ENCODE results near the gene TMEM178A. TPM values are rescaled to one million over a fixed set of nuclear protein-coding genes. Genes with fewer than 3 reads are reported as not detected.

Gene TMEM178A
- total and polyA plus RNA-seq, 12 donors = 0.58 to 6.2 (median 2.5) TPM

GRCh38 chr2:39718483-39718882, 52.8 kb downstream of the TMEM178A start:
- H3K27ac ChIP-seq = no peak overlapping the region
- DNase-seq (no peak), ATAC-seq (no peak)
- H3K4me1 ChIP-seq = peaks cover 0 to 13% (median 0%) of the 10 kb centered on the region in 9 donors
- H3K27me3 ChIP-seq = no peaks in the 10 kb centered on the region
- intact Hi-C loops (cut with DNase I) = no loop called here
- no peak for TF ChIP-seq CTCF (IDR thresholded peaks at IDR 0.05)
- no peaks in the 10 kb centered on the region for H3K36me3 ChIP-seq
- H3K4me3 ChIP-seq = no peak overlapping the region
- H3K9me3 ChIP-seq = no peaks in the 10 kb centered on the region
- WGBS, 2 donors = 76 to 77% methylated on average over 9 of the region's 9 CpGs

- H3K4me1 ChIP-seq = peaks cover 0 to 14% (median 0%) of the 10 kb centered on the region in 9 donors
- intact Hi-C loops (cut with DNase I) = no loop called here
- no peak for TF ChIP-seq CTCF (IDR thresholded peaks at IDR 0.05)
- WGBS, 2 donors = 62 to 72% methylated on average over 8 of the region's 8 CpGs
- no peak for ATAC-seq
- no peak overlapping the region for H3K27ac ChIP-seq
- H3K4me3 ChIP-seq = no peak overlapping the region
- no peaks in the 10 kb centered on the region for H3K36me3 ChIP-seq
- no peak for DNase-seq
- no peaks in the 10 kb centered on the region for H3K9me3 ChIP-seq
- no peaks in the 10 kb centered on the region for H3K27me3 ChIP-seq
Measured at GRCh38 chr2:39719317-39719716, 53.6 kb downstream of the TMEM178A start.

- intact Hi-C loops (cut with DNase I) = loop anchor here in 4 of 10 donors (10.0 kb wide), 3 partner anchors 206 to 596 kb away; partner anchors contain the start of gene SOS1 (in 1 of the 4)
- DNase-seq = no peak
- no peak for TF ChIP-seq CTCF (IDR thresholded peaks at IDR 0.05)
- peaks cover 0 to 14% (median 0%) of the 10 kb centered on the region in 9 donors for H3K4me1 ChIP-seq
- no peak overlapping the region for H3K27ac ChIP-seq
- no peak for ATAC-seq
- WGBS, 2 donors = 94 to 95% methylated on average over 2 of the region's 2 CpGs
- no peaks in the 10 kb centered on the region for H3K9me3 ChIP-seq
- no peaks in the 10 kb centered on the region for H3K27me3 ChIP-seq
- H3K4me3 ChIP-seq = no peak overlapping the region
- no peaks in the 10 kb centered on the region for H3K36me3 ChIP-seq
Measured at GRCh38 chr2:39720970-39721369, 55.3 kb downstream of the TMEM178A start.

GRCh38 chr2:39723497-39723896, 57.8 kb downstream of the TMEM178A start:
- intact Hi-C loops (cut with DNase I) = loop anchor here in 4 of 10 donors (10.0 kb wide), 3 partner anchors 209 to 599 kb away; partner anchors contain the start of gene SOS1 (in 1 of the 4)
- Histone ChIP-seq H3K27me3 (no peaks in the 10 kb centered on the region), H3K4me1 (peaks cover 0 to 14% (median 0%) of the 10 kb centered on the region in 9 donors), H3K9me3 (no peaks in the 10 kb centered on the region), H3K27ac (peak overlapping the region in 7 of 10 donors; percentile 27 to 58 (median 44)), H3K36me3 (no peaks in the 10 kb centered on the region), H3K4me3 (no peak overlapping the region)
- ATAC-seq (peak in 5 of 8 donors; percentile 15 to 34 (median 21)), DNase-seq (no peak)
- TF ChIP-seq CTCF (IDR thresholded peaks at IDR 0.05) = no peak
- WGBS, 2 donors = 64 to 72% methylated on average over 2 of the region's 2 CpGs
